Effector CD4-positive, alpha-beta T cell (primary cell): ENCODE measurements around the gene HK1.
A peak's percentile ranks its signal among the peaks of the same experiment; 100 is the strongest.

Source experiments
- DNase-seq: peaks from one replicate; pipeline ENCODE4 v3.0.0-alpha.2; 2020

Gene HK1

DNA sequence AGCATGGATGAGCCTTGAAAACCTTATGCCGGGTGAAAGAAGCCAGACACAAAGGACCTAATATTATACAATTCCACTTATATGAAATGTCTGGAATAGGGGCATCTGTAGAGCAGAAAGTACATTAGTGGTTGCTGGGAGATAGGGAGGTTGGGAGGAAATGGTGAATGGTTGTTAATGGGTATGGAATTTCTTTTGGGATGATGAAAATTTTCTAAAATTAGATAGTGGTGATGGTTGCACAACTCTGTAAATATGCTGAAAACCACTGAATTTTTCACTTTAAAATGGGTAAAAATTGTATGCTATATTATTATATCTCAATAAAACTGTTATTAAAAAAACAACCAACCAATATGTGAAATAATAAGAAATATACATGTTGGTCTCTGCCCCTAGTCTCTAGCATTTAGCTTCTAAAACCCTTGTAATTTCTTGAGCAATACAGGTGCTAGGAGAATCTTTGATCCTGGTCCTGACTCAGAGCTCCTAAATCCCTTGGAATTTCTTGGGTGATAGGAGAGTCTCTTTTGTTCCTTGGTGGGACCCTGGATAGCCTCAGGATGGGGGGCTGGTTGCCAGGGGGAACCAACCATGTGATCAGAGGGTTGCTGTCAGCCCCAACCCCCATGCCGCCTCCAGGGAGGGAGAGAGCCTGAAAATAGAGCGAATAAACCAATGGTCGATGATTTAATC, 74.4 kb downstream of the HK1 start:
- no peak for DNase-seq

DNA sequence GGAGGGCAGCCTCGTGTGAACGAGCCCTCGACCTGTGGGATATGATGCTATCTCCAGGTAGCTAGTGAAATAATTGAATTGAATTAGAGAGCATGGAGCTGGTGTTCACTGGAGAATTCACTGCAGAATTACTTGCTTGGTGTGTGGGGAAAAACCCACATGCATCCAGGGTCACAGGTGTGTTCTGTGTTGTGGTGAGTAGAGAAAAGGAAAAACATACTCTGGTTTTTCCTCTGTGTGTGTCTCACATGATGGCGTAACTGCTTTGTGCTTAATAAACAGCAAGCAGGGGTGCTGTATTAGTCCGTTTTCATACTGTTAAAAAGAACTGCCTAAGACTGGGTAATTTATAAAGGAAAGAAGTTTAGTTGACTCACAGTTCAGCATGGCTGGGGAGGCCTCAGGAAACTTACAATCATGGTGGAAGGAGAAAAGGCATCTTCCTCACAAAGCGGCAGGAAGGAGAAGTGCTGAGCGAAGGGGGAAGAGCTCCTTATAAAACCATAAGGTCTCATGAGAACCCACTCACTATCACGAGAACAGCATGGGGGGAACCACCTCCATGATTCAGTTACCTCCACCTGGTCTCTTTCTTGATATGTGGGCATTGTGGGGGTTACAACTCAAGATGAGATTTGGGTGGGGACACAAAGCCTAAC, 75.8 kb downstream of the HK1 start:
- no peak for DNase-seq

DNA sequence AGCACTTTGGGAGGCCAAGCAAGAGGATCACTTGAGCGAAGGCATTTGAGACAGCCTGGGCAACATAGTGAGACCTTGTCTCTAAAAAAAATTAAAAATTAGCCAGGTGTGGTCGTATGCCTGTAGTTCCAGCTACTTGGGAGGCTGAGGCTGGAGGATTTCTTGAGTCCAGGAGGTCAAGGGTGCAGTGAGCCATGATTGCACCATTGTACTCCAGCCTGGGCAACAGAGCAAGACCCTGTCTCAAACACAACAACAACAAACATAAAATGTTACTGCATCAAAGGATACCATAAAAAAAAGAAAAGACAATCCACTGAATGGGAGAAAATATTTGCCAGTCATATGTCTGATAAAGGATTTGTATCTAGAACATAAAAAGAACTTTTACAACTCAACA, 77.9 kb downstream of the HK1 start:
- DNase-seq, result no peak

DNA sequence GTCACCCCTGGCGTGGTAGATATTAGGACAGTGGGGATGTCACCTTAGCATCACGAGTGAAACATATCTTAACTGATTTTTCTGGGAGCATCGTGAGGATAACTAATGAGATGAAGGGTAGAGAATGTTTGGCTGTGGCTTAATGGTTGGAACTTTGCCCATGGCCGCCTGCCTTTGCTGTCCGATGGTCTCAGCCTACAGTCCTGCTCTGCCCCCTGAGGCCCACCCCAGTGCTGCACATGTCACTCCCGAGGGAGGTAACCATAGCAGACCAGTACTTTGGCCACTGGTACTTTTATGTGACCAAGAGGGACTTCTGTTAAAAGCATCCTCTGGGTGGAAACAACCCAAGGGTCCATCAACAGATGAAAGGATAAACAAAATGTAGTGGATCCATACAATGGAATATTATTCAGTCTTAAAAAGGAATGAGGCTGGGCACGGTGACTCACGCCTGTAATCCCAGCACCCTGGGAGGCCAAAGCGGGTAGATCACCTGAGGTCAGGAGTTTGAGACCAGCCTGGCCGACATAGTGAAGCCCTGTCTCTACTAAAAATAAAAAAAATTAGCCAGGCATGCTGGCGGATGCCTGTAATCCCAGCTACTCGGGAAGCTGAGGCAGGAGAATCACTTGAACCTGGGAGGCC, 80.0 kb downstream of the HK1 start:
- DNase-seq, result no peak

DNA sequence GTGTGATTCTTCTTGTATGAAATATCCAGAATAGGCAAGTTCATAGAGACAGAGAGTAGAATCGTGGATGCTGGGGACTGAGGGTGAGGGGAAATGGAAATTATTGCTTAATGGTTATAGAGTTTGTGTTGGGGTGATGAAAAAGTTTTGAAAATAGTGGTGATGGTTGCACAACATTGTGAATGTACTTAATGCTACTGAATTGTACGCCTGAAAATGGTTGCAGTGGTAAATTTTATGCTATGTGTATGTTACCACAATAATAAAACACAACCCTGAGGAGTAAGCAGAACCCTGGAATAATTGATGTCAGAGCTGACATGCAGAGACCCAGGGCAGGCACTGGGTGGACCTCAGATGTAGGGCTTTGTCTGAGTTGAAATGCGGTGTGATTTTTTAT, 80.9 kb downstream of the HK1 start:
- no peak for DNase-seq

DNA sequence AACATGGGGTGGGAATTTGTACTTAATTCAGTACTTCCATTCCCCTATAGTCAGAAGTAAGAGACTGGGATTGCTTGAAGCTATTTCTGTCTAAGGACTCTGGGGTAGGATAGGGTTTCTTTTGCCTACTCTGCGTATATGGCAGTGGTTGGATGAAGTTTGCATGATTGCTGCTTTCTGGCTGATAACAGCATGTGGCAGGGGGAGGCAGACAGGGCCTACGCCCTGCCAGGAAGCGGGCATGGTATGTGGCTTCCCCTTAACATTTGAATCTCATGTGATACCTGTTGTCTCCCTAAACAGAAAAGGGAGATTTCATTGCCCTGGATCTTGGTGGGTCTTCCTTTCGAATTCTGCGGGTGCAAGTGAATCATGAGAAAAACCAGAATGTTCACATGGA, 81.3 kb downstream of the HK1 start:
- peak; percentile 24 for DNase-seq

DNA sequence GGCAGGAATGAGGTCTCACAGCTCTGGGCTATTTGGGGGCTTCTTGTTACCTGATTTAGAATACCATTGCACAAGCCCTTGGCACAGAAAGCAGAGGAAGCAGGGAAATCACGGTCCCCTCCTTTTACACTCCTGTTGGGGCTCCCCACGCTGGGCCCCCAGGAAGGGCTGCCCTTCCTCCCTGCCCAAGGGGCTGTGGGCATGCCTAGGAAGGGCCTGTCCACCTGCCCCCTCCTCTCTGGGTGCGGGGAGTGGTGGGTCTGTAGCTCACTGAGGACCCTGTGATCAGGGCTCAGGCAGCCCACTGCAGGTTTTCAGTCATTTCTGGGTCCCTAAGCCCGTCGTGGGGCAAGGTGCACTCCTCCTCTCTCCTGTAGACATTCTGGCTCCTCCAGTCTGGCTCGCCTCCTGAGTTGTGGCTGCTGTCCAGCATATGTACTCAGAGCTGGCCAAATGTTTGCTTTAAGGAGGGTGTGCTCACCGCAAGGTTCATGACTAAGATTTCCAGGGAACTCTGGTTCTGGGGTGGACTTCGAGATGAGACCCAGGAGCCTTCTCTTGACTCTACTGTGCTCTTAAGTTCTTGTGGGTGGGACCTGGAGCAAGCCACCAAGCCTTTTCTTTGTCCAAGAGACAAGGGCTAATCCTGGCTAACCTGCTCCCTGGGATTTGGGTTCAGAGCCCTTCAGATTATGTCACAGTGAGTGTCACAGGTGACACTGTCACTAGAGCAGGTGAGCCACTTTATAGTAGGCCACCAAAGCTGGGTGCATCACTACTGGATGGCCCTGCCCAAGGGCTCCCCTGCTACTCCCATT, 82.4 kb downstream of the HK1 start:
- no peak for DNase-seq

DNA sequence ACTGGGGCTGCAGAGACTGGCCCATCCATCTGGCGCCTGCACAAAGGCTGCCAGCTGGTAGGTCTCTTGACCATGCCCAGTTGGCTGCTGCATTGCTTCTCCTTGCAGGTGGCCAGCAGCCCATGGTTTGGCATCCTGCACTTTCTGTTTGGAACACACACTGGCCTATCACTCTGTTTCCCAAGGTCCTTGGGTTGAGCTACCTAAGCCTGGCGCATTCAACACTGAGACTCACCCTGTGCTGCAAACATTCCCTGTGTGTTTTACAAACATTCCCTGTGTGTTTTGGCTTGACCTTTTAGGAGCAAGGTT, 83.0 kb downstream of the HK1 start:
- DNase-seq, result no peak

DNA sequence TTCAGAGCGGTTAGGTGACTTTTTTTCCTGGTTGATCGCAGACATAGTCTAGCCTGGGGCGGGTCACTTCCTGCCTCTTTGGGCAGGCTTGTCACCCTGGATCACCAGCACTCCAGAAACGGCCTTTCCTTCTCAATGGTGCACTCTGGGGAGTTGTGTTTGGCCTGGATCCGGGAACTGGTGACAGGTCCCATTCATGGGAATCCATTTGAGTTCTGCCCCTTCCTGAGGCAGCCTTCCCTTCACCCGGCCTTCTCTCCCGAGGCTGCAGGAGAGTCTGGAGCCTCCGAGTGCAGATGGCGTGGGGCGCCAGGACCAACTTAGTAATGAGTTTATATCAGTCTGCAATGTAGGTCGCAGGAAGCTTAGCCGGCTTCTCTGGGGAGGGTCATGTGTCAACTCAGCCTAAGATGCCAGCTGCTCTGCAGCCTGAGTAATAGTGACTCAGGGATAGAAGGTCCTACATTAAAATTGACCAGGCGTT, 84.2 kb downstream of the HK1 start:
- no peak for DNase-seq

DNA sequence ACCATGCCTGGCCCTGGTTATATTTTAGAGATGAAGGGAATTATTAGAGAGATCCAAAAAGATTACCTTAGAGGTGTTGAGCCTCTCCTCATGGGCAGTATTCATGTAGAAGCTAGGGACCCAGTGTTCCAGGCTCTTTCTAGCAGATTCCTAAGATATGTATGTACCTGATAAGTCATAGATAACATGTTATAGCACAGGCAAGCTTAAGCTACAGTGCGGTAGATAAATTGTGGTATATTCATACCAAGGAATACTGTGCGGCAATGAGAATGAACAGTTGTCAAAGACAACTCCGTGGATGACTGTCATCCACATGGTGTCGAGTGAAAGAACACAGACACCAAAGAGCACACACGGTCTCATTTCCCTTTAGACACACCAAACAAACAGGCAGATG, 85.4 kb downstream of the HK1 start:
- no peak for DNase-seq

DNA sequence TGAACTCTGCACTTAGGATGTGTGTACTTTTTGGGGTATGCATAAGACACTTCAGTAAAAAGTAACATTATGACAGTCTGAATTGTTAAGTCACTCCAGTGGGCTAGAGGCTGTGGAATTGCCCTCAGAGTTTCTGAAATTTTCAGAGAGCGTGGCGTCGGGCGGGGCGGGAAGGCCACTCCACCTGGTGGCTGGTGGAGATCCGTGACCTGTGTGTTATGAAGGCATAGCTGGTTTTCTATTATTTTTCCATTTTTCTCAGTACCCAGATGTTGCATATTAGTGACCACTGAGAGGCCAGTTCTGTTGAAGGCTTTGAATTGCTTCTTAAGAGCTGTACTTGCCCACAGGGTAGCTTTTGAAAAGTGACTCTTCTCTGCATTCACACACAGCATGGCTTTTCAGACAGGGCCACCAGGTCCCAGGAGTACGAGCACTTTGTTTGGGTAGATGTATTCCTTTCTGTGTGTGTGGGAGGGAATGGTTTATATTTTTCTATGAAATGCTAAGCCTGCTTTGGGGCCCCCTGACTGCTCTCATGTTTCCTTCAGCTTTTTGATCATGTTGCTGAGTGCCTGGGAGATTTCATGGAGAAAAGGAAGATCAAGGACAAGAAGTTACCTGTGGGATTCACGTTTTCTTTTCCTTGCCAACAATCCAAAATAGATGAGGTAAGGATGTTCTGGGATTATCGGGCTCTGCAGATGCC, 86.1 kb downstream of the HK1 start:
- no peak for DNase-seq

DNA sequence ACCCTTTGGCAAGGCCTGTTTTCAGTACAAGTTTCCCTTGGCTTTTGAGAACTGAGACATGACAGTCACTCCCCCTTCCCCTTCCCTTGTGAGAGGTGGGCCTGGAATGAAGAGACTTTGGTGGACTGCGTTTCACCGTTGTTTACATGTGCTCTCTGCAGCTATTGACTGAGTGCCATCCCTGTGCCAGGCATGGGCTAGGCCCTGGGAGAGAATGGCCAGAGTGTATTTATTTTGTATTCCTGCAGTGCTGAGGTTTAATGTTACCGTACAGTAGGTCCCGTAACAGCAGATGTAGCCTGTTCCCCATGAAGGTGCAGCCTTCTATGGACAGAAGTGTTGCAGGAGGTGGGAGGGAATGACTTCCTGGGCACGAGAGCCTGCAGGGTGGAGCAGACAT, 88.4 kb downstream of the HK1 start:
- DNase-seq, result no peak

DNA sequence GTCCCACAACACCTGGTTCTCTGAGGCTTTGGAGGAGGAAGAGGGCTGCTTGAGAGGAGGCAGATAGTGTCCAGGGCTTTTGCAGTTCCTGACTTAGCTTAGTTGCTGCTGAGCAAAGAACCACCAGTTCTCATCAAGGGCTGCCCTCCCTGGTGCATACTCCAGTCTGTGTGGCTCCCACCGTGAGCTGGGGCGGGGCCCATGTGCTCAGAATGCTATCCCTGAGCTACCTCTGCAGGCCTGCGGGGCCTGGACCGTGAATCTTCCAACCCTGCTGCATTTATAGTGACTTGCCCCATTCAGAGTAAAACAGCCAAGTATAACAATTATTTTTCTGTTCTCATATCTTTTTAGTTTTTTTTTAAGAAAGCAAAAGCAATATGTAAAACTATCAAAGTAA, 89.2 kb downstream of the HK1 start:
- DNase-seq, result no peak

DNA sequence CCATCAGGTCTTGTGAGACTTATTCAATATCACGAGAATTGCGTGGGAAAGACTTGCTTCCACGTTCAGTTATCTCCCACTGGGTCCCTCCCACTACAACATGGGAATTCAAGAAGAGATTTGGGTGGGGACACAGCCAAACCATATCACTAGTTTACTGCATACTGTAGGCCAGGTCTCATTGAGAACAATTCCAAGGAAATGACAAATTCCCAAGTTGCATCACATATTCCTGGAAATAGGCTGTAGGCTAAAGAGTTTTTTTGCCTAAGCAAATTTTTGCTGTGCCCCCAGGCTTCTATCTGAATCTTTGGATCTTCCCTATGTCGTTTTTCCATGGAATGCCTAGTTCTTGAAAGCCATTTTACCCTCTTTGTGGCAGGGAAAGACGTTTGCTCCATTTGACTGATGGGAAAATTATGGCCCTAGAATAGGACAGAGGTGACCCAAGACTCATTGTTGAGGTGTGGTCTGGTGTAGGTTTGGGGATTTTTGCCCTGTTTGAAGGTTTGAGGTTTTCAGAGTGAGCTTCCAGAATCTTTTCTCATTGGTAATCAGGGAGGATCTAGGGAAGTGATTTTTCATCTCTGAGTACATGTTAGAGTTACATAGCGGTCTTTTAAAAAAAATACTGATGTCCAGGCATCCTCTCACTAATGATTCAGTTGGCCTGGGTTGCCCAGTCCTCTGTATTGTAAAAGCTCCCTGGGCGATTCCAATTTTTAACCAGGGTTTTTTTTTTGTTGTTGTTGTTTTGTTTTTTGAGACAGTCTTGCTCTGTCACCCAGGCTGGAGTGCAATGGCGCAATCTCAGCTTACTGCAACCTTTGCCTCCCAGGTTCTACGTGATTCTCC, 94.1 kb downstream of the HK1 start:
- DNase-seq, result no peak

DNA sequence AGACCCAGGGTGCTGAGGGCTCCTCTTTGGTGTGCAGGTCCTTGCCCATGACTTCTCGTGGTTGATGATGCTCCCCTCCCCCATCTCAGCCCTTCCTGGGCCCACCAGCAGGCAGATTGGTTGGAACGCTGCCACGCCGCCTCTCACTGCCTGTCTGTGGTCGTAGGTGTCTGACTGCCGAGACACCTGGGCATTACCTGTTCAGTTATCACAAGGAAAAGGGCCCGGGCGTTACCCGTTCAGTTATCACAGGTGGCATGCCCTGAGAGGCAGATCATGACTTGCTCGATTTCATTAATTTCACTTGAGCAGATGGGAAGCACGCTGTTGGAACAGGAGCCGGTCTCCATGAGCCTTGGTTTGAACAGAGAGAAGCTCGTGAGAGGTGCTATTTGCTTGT, 95.9 kb downstream of the HK1 start:
- no peak for DNase-seq

DNA sequence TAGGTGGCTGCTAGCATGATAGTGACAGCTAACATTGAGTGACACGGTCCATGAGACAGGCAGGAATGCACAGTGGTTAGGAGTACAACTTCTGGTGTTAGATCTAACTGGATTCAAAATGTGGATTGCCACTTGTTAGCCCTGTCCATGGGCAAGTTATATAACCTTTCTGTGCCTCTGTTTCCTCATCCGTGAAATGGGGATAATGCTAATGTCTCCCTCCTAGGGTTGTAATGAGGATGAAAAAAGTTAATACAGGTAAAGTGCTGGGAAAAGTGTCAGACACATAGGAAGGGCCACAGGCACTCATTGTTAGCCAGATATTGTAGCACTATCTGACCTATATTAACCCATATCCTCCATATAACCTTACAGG, 96.6 kb downstream of the HK1 start:
- no peak for DNase-seq

DNA sequence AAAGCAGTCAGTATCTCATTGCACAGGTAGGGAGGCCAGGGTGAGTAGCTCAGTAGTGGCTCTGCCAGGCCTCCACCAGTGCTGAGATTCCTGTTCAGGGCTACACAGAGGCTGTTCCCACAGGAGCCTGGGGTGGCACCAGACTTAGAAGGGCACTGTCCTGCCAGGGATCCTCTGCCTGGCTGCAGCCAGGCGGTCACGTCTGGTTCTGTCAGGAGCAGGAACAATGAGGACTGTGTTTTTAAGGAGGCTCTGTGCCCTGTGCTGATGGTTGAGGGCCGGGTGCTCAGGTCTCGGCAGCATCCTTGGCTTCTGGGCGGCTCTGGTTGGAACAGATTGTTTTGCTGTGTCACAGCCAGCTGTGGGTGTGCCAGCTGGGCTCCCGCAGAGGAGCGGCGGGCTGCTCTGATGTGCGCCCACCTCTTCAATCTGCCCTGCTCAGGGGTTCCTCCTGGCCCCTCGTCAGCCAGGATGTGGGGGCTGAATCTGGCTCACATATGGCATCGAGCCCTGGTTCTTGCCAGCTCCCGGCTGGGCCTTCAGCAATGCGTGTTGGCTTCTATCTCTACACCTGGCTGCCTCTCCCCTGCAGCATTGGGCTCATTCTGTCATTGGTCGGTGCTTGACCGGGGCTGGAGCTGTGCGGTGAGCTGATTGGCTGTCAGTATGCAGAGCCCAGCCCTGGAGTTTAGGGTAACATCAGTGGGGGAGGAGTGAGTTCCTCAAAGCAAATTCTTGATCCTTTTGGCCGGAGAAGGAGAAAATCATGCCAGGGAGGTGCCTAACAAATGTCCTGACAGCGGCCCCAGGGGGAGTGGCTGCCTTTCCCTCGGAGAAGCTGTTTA, 97.2 kb downstream of the HK1 start:
- DNase-seq, result no peak

DNA sequence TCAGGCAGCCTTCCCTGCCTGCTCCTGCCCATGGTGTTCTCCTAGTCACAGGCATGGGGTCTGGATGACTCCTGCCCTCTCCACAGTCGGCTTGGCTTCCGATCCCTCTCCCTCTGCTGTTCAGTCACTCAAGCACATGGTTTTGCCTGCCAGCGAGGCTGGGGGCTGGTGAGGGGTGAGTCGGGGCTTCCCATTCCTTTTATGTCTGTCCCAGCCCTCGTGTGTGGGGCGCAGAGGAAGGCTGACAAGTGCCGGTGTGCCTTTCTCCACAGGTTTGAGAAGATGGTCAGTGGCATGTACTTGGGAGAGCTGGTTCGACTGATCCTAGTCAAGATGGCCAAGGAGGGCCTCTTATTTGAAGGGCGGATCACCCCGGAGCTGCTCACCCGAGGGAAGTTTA, 98.4 kb downstream of the HK1 start:
- no peak for DNase-seq

DNA sequence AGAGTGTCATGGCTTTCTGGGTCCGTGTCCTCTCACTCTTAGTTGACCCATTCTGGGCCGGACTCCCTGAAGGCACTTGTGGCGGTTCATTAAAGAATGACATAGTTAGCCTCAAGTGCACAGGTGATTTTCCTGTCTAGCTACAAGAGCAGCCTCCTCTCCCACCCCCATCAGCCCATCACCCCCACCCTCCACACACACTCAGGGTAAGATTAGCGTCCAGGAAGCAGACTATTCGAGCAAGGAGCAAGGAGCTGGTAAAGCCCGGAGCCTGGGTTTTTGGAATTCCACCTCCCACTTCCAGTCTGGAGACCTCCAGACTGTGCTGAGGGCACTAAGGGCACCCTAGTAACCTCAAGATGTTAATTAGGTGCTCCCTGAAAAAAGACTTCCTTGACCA, 98.9 kb downstream of the HK1 start:
- no peak for DNase-seq

DNA sequence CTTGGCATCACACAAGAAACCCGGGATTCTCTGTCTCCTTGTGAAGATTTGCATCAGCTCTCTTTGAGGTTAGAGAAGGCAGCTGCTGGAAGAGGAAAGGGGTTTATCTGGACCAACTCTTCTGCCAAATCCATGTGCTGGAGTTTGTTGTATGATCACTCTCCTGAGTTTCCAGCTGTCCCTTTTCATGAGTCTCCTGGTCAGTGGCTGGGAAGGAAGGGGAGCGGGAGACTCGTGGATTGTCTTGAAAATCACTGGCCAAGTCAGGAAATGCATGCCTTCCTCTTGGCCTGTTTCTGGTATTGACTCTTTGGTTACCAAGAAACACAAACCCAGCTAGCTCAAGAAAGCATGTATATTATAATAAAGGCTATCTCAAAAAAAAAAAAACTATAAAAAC, 99.6 kb downstream of the HK1 start:
- no peak for DNase-seq

DNA sequence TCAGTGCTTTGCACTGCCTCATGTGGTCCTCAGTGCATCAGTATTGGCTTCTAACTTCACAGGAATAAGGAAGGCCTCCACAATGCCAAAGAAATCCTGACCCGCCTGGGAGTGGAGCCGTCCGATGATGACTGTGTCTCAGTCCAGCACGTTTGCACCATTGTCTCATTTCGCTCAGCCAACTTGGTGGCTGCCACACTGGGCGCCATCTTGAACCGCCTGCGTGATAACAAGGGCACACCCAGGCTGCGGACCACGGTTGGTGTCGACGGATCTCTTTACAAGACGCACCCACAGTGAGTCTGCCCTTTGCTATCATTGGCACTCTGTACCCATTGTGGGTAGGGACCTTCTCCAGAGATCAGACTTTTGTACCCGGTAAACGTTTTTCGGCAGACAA, 101.5 kb downstream of the HK1 start:
- DNase-seq, result no peak
